ENCODE data around the gene TEX28.
"Not testable (repeated sequence)": the region's sequence is repeated elsewhere in the genome, so short reads cannot be mapped to it uniquely, and the experiment has no call there.

Gene TEX28

GRCh38 chrX:154310616-154311536, 16.0 kb upstream of the TEX28 start:
- no peak for DNase-seq (ENCODE audit: low read depth in 2 of 2)

GRCh38 chrX:154309041-154309775, 14.3 kb upstream of the TEX28 start:
- no peak for DNase-seq (ENCODE audit: low read depth in 2 of 2)

- DNase-seq (ENCODE audit: low read depth in 2 of 2): peak; percentile 71 to 77
These were observed 13.4 kb upstream of the TEX28 start for GRCh38 chrX:154308108-154308946.

- no peak for DNase-seq (ENCODE audit: low read depth in 2 of 2)
These were observed 12.3 kb upstream of the TEX28 start for GRCh38 chrX:154307202-154307601.

GRCh38 chrX:154305541-154306205, 10.7 kb upstream of the TEX28 start:
- DNase-seq (ENCODE audit: low read depth in 2 of 2): no peak

- no peak for DNase-seq (ENCODE audit: low read depth in 2 of 2)
These were observed 9.9 kb upstream of the TEX28 start for GRCh38 chrX:154304846-154305245.

GRCh38 chrX:154303476-154303875, 8.6 kb upstream of the TEX28 start:
- DNase-seq (ENCODE audit: low read depth in 2 of 2): no peak

- DNase-seq (ENCODE audit: low read depth in 2 of 2): not testable (repeated sequence)
These were observed 8.1 kb upstream of the TEX28 start for GRCh38 chrX:154302998-154303397.

- no peak for DNase-seq (ENCODE audit: low read depth in 2 of 2)
These were observed 5.9 kb upstream of the TEX28 start for GRCh38 chrX:154300816-154301215.

- DNase-seq (ENCODE audit: low read depth in 2 of 2): no peak
These were observed 3.4 kb upstream of the TEX28 start for GRCh38 chrX:154298312-154298711.

GRCh38 chrX:154296731-154297130, 1.8 kb upstream of the TEX28 start:
- no peak for DNase-seq (ENCODE audit: low read depth in 2 of 2)

- DNase-seq (ENCODE audit: low read depth in 2 of 2): no peak
These were observed 863 bp upstream of the TEX28 start, which contains the start of gene TKTL1 for GRCh38 chrX:154295664-154296310. Gene TKTL1 (plus strand): TSS chrX:154295795. CDS start chrX:154295860, 65 bp downstream.

- not testable (repeated sequence) for DNase-seq (ENCODE audit: low read depth in 2 of 2)
These were observed 8.5 kb downstream of the TEX28 start for GRCh38 chrX:154286406-154286805.

- DNase-seq (ENCODE audit: low read depth in 2 of 2): not testable (repeated sequence)
These were observed 10.2 kb downstream of the TEX28 start for GRCh38 chrX:154284489-154285338.

- not testable (repeated sequence) for DNase-seq (ENCODE audit: low read depth in 2 of 2)
These were observed 25.7 kb downstream of the TEX28 start for GRCh38 chrX:154269245-154269644.

- DNase-seq (ENCODE audit: low read depth in 2 of 2): not testable (repeated sequence)
These were observed 31.9 kb downstream of the TEX28 start for GRCh38 chrX:154263072-154263471.

GRCh38 chrX:154258711-154259110, 36.2 kb downstream of the TEX28 start:
- DNase-seq (ENCODE audit: low read depth in 2 of 2): not testable (repeated sequence)

GRCh38 chrX:154257282-154257681, 37.6 kb downstream of the TEX28 start, which contains the start of gene OPN1MW3:
Gene OPN1MW3 (plus strand): TSS chrX:154257582. CDS start chrX:154257620, 38 bp downstream.
- not testable (repeated sequence) for DNase-seq (ENCODE audit: low read depth in 2 of 2)

- not testable (repeated sequence) for DNase-seq (ENCODE audit: low read depth in 2 of 2)
These were observed 46.8 kb downstream of the TEX28 start for GRCh38 chrX:154248076-154248475.
